K562 (cell line): ENCODE results near the gene PHTF2. TPM values are rescaled to one million over a fixed set of nuclear protein-coding genes. Genes with fewer than 3 reads are reported as not detected.

ENCODE experiments used
- FOXJ2 ChIP-seq: fragments of 200-800 bp; sonication (Bioruptor generic); IDR thresholded peaks from 2 replicates; pipeline ENCODE4 v1.6.1; 2016; ENCODE audit warnings: missing genetic modification characterization, missing compliant biosample characterization
- MAZ ChIP-seq, 2 experiments: fragments of 450-650 bp in 1 of 2; sonication (generic) in 1 of 2; formaldehyde crosslinking; IDR thresholded peaks in 1 of 2; conservative IDR thresholded peaks in 1 of 2; 2 replicates each; pipeline versions ENCODE4 v1.4.0 to v1.5.0; 2020; ENCODE audit warnings: mild to moderate bottlenecking in 1 of 2, missing genetic modification reagents in 1 of 2
- NFIC ChIP-seq: fragments of 450-650 bp; IDR thresholded peaks from 2 replicates; pipeline ENCODE4 v1.6.1; 2017; ENCODE audit warnings: mild to moderate bottlenecking, inconsistent platforms
- NRF1 ChIP-seq, 2 experiments: fragments of 450-650 bp; IDR thresholded peaks in 1 of 2; conservative IDR thresholded peaks in 1 of 2; 2 replicates each; pipeline ENCODE4 v1.6.1; 2014; ENCODE audit warnings: mild to moderate bottlenecking in 2 of 2
- ZNF431 ChIP-seq: sonication (generic); formaldehyde crosslinking; IDR thresholded peaks from 2 replicates; pipeline ENCODE4 v1.8.0; 2022; ENCODE audit warnings: mild to moderate bottlenecking, missing genetic modification reagents
- ZNF717 ChIP-seq: fragments of 250-450 bp; sonication (Bioruptor Pico); IDR thresholded peaks from 2 replicates; pipeline ENCODE4 v1.5.0; 2021
- polyA plus RNA-seq, 8 experiments: library from polyadenylated mRNA; depleted of rRNA in 4 of 8; stranded (reverse) in 5 of 8; unstranded in 3 of 8; fragments of >200 nt; fragmentation: Nextera tagmentation in 2 of 8; fragmentation: Illumina TruSeq in 1 of 8; extraction: Ambion mirVana in 2 of 8; extraction: Trizol in 1 of 8; gene quantifications; 2 replicates each; pipeline versions ENCODE4 v1.2.1 to v1.2.3, GENCODE V29; 2011 to 2014; ENCODE audit warnings: inconsistent platforms in 1 of 8, missing spikeins in 1 of 8
- total RNA-seq, 7 experiments: library from RNA; depleted of rRNA in 6 of 7; stranded (reverse); fragments of >200 nt in 6 of 7; fragmentation: Illumina TruSeq in 2 of 7; extraction: Trizol in 2 of 7; gene quantifications; 2 replicates each; pipeline versions ENCODE4 v1.2.1 to v1.2.3, GENCODE V29; 2011 to 2021; ENCODE audit warnings: low replicate concordance in 1 of 7
- TF ChIP-seq, protein P1 (sequence below): fragments of 200-800 bp; sonication (Bioruptor generic); IDR thresholded peaks from 2 replicates; pipeline ENCODE4 v1.6.1; 2017; ENCODE audit warnings: missing genetic modification characterization, missing compliant biosample characterization
- TF ChIP-seq, protein P2 (sequence below): sonication (generic); formaldehyde crosslinking; IDR thresholded peaks from 2 replicates; pipeline ENCODE4 v1.8.0; 2022; ENCODE audit warnings: mild to moderate bottlenecking, missing genetic modification reagents
- TF ChIP-seq, protein P3 (sequence below): fragments of 450-650 bp; conservative IDR thresholded peaks from 2 replicates; pipeline ENCODE4 v1.6.1; 2016; ENCODE audit warnings: missing genetic modification characterization, low read depth, mild to moderate bottlenecking, missing compliant biosample characterization, moderate library complexity
- TF ChIP-seq, protein P4 (sequence below): fragments of 250-450 bp; sonication (Bioruptor Pico); IDR thresholded peaks from 2 replicates; pipeline ENCODE4 v1.4.0; 2020; ENCODE audit warnings: mild to moderate bottlenecking, moderate library complexity
- TF ChIP-seq, protein P5 (sequence below): fragments of 250-450 bp; sonication (Bioruptor Pico); IDR thresholded peaks from 2 replicates; pipeline ENCODE4 v1.5.0; 2020; ENCODE audit warnings: mild to moderate bottlenecking, borderline replicate concordance
- TF ChIP-seq, protein P6 (sequence below): fragments of 250-450 bp; sonication (Bioruptor Pico); IDR thresholded peaks from 2 replicates; pipeline ENCODE4 v1.5.1; 2021; ENCODE audit warnings: mild to moderate bottlenecking
- TF ChIP-seq, protein P7 (sequence below): sonication (generic); formaldehyde crosslinking; IDR thresholded peaks from 2 replicates; pipeline ENCODE4 v1.9.0; 2022; ENCODE audit warnings: mild to moderate bottlenecking, missing genetic modification reagents
- TF ChIP-seq, protein P8 (sequence below): sonication (generic); formaldehyde crosslinking; IDR thresholded peaks from 2 replicates; pipeline ENCODE4 v1.8.1; 2023; ENCODE audit warnings: mild to moderate bottlenecking, missing genetic modification reagents

PHTF2 gene
- total and polyA plus RNA-seq, 9 of the 15 experiments (the other 6 are each of a cell fraction or from before 2014, with no cell fraction given) = 17.9 to 43.6 (median 25.4) TPM

DNA sequence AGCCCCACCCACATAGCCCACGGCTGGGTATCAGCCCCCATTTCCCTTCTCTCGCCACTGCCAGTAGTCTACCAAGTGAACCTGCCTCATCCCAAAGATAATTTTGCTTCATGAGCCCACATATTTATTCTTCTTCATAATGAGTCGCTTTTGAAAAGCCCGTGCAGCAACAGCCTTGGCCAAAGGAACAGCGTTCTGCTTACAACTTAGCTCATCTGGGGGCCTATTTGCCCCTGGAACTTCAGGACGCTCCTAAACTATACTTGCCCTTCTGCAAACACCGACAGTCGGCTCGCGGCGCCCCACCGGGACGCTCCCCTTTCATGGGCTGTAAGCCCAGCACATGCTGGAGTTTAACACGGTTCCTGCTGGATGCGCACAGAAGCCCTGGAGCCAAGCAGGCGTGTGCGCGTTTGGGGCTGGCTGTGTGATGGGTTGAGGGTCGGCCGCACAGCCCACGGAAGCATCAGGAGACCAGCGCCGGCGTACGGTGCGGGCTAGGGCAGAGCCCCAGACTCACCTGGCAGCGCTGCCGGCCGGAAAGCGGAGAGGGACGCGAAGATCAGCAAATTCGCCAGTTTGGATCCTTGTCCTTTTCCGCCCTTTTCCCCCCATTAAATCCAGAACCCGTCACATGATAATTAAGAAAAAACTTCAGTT, 709 bp upstream of the PHTF2 start (continued):
- TF ChIP-seq, protein P1, sequence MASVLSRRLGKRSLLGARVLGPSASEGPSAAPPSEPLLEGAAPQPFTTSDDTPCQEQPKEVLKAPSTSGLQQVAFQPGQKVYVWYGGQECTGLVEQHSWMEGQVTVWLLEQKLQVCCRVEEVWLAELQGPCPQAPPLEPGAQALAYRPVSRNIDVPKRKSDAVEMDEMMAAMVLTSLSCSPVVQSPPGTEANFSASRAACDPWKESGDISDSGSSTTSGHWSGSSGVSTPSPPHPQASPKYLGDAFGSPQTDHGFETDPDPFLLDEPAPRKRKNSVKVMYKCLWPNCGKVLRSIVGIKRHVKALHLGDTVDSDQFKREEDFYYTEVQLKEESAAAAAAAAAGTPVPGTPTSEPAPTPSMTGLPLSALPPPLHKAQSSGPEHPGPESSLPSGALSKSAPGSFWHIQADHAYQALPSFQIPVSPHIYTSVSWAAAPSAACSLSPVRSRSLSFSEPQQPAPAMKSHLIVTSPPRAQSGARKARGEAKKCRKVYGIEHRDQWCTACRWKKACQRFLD = no peak
- TF ChIP-seq MAZ (CRISPR knock-in tag; conservative IDR thresholded peaks at IDR 0.05 in 1 of 2, IDR thresholded peaks at IDR 0.05 in 1 of 2) = peak in 1 of 2 experiments; percentile 9; a peak in 1 of 4 replicates
- TF ChIP-seq, protein P2, sequence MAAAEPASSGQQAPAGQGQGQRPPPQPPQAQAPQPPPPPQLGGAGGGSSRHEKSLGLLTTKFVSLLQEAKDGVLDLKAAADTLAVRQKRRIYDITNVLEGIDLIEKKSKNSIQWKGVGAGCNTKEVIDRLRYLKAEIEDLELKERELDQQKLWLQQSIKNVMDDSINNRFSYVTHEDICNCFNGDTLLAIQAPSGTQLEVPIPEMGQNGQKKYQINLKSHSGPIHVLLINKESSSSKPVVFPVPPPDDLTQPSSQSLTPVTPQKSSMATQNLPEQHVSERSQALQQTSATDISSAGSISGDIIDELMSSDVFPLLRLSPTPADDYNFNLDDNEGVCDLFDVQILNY = 0 out of 2 replicates have a peak, but pooled peaks have one; percentile 84
- TF ChIP-seq, protein P3, sequence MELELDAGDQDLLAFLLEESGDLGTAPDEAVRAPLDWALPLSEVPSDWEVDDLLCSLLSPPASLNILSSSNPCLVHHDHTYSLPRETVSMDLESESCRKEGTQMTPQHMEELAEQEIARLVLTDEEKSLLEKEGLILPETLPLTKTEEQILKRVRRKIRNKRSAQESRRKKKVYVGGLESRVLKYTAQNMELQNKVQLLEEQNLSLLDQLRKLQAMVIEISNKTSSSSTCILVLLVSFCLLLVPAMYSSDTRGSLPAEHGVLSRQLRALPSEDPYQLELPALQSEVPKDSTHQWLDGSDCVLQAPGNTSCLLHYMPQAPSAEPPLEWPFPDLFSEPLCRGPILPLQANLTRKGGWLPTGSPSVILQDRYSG (tag) = no peak
- TF ChIP-seq, protein P4, sequence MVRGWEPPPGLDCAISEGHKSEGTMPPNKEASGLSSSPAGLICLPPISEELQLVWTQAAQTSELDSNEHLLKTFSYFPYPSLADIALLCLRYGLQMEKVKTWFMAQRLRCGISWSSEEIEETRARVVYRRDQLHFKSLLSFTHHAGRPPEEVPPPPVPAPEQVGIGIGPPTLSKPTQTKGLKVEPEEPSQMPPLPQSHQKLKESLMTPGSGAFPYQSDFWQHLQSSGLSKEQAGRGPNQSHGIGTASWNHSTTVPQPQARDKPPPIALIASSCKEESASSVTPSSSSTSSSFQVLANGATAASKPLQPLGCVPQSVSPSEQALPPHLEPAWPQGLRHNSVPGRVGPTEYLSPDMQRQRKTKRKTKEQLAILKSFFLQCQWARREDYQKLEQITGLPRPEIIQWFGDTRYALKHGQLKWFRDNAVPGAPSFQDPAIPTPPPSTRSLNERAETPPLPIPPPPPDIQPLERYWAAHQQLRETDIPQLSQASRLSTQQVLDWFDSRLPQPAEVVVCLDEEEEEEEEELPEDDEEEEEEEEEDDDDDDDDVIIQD = no peak
- 0 out of 2 replicates have a peak, but pooled peaks have one; percentile 29 for TF ChIP-seq ZNF431
- TF ChIP-seq, protein P5, sequence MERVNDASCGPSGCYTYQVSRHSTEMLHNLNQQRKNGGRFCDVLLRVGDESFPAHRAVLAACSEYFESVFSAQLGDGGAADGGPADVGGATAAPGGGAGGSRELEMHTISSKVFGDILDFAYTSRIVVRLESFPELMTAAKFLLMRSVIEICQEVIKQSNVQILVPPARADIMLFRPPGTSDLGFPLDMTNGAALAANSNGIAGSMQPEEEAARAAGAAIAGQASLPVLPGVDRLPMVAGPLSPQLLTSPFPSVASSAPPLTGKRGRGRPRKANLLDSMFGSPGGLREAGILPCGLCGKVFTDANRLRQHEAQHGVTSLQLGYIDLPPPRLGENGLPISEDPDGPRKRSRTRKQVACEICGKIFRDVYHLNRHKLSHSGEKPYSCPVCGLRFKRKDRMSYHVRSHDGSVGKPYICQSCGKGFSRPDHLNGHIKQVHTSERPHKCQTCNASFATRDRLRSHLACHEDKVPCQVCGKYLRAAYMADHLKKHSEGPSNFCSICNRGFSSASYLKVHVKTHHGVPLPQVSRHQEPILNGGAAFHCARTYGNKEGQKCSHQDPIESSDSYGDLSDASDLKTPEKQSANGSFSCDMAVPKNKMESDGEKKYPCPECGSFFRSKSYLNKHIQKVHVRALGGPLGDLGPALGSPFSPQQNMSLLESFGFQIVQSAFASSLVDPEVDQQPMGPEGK = peak; percentile 52; the same call in 1 of the 2 replicates
- TF ChIP-seq, protein P6, sequence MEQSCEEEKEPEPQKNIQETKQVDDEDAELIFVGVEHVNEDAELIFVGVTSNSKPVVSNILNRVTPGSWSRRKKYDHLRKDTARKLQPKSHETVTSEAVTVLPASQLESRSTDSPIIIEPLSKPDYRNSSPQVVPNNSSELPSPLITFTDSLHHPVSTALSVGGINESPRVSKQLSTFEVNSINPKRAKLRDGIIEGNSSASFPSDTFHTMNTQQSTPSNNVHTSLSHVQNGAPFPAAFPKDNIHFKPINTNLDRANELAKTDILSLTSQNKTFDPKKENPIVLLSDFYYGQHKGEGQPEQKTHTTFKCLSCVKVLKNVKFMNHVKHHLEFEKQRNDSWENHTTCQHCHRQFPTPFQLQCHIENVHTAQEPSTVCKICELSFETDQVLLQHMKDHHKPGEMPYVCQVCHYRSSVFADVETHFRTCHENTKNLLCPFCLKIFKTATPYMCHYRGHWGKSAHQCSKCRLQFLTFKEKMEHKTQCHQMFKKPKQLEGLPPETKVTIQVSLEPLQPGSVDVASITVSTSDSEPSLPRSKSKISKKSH (CRISPR knock-in tag) = no peak
- TF ChIP-seq, protein P7, sequence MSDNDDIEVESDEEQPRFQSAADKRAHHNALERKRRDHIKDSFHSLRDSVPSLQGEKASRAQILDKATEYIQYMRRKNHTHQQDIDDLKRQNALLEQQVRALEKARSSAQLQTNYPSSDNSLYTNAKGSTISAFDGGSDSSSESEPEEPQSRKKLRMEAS (CRISPR knock-in tag) = peak; percentile 53; the same call in 1 of the 2 replicates
- TF ChIP-seq ZNF717 (CRISPR knock-in tag) = no peak
- no peak for TF ChIP-seq NRF1 (conservative IDR thresholded peaks at IDR 0.05 in 1 of 2, IDR thresholded peaks at IDR 0.05 in 1 of 2)
- TF ChIP-seq NFIC = peak; percentile 42; the same call in 1 of the 2 replicates
- TF ChIP-seq FOXJ2 (tag) = 0 out of 2 replicates have a peak, but pooled peaks have one; percentile 34
- TF ChIP-seq, protein P8, sequence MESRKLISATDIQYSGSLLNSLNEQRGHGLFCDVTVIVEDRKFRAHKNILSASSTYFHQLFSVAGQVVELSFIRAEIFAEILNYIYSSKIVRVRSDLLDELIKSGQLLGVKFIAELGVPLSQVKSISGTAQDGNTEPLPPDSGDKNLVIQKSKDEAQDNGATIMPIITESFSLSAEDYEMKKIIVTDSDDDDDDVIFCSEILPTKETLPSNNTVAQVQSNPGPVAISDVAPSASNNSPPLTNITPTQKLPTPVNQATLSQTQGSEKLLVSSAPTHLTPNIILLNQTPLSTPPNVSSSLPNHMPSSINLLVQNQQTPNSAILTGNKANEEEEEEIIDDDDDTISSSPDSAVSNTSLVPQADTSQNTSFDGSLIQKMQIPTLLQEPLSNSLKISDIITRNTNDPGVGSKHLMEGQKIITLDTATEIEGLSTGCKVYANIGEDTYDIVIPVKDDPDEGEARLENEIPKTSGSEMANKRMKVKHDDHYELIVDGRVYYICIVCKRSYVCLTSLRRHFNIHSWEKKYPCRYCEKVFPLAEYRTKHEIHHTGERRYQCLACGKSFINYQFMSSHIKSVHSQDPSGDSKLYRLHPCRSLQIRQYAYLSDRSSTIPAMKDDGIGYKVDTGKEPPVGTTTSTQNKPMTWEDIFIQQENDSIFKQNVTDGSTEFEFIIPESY (CRISPR knock-in tag) = peak; percentile 9; the same call in 1 of the 2 replicates
